GM11168 (cell line): ENCODE results near the gene CCND2.

Source experiments
- in situ Hi-C: fragments of 300-500 bp; cut with MboI; formaldehyde crosslinking; loops from one replicate; pipeline ENCODE4 v1.12.0; 2022; ENCODE audit warnings: low sequenced_read_pairs; ENCODE audit not compliant: unreplicated experiment

CCND2 gene

DNA sequence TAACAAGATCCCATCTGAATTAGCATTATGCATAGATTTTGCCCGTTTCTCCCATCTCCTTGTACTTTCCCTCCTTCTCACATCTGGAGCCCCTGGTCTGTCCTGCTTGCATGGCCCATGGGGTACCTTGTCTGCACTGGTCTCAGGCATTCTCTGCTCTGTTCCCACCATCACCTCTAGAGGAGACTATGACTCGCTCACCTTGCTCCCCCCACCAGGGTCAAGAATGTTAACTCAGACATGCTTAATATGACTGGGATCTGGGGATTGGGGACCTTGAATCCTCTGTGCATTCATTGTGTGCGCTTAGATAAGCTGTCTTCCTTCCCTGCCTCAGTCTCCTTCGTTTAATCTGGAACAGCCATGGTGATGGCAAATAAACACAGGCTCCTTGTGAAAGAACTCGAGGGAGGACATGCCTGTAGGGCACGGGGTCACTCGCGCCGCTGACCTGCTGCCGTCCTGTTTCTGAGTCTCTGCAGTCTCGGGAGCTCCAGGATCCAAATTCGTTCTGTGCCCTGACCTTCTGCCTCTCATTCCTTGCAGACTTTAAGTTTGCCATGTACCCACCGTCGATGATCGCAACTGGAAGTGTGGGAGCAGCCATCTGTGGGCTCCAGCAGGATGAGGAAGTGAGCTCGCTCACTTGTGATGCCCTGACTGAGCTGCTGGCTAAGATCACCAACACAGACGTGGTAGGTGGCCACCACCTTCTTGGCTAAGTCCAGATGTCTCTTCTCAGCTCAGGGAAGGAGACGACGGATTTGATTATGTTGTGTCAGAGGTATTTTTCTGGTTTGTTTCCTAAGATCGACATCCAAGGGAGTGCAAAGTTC lies 15.0 kb downstream of the CCND2 start:
- in situ Hi-C loops = loop anchor here (5.0 kb wide), 1 partner anchor 406 kb away; no protein-coding TSS in a partner anchor

GRCh38 chr12:4289231-4289878 lies 15.8 kb downstream of the CCND2 start:
- in situ Hi-C loops = loop anchor here (5.0 kb wide), 1 partner anchor 407 kb away; no protein-coding TSS in a partner anchor

GRCh38 chr12:4289998-4290790 lies 16.6 kb downstream of the CCND2 start:
- in situ Hi-C loops = loop anchor here (5.0 kb wide), 1 partner anchor 408 kb away; no protein-coding TSS in a partner anchor

DNA sequence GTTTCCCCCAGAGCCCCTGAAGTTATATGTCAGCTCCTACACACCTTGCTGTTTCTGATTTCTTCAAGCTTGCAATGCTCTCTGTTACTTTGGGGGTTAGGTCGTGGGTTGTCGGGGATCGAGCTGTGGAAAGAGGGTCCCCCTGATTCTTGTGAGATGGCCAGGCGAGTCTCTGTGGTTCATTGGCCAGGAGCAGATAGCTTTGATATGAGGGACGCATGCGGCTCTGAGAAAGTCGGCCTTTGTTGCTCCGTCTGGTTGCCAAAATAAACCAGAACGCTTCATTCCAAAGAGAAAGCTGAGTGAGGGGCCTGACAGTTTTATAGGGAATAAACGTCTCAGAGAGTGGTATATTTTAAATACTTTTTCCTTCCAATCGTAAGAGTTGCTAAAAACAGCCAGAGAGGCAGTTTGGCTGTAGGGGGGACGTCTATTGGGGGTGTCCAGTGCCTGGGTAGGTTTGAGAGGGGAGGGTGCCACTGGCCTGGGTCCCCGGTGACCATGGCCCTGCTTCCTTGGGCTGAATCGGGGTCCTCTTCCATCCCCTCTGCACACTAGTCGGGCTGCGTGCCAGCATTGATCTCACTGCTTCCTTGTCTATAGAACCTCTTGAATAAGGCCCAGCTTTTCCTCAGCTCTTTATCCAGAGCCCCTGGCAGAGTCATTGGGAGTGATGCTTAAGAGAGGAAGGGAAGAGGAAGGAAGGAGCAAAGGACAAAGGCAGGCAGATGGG lies 18.9 kb downstream of the CCND2 start:
- in situ Hi-C loops = no loop called here

GRCh38 chr12:4293299-4293965 lies 19.9 kb downstream of the CCND2 start:
- in situ Hi-C loops = no loop called here

DNA sequence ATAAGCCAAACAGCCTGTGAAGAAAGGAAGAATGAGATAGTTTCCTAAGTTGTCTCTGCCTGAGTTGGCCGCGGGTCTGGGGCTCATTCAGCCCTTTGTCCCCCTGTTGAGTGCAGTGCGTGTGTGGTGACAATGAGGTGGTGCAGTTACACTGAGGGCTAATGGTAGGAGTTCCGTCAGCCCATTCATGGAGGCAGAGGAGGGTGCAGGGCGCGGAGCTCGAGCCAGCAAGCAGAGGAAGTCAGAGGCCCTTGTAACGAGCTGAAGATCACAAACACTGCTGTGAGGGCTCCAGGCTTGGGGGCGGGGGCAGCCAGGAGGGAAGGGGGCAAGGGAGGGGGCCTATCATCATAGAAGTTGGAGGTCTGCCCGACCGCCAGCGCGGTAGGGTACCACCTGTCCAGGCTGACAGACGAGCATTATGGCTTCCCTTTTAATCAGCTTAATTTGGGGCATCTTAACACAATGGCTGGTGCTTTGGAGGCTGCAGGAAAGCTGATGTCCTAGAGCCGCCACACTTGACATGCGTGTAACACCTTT lies 20.5 kb downstream of the CCND2 start:
- in situ Hi-C loops = no loop called here

- in situ Hi-C loops = no loop called here
Measured at GRCh38 chr12:4296751-4297150, 23.2 kb downstream of the CCND2 start.

- in situ Hi-C loops = no loop called here
Measured at GRCh38 chr12:4297617-4298016, 24.1 kb downstream of the CCND2 start.

GRCh38 chr12:4300883-4301282 lies 27.3 kb downstream of the CCND2 start:
- in situ Hi-C loops = no loop called here

DNA sequence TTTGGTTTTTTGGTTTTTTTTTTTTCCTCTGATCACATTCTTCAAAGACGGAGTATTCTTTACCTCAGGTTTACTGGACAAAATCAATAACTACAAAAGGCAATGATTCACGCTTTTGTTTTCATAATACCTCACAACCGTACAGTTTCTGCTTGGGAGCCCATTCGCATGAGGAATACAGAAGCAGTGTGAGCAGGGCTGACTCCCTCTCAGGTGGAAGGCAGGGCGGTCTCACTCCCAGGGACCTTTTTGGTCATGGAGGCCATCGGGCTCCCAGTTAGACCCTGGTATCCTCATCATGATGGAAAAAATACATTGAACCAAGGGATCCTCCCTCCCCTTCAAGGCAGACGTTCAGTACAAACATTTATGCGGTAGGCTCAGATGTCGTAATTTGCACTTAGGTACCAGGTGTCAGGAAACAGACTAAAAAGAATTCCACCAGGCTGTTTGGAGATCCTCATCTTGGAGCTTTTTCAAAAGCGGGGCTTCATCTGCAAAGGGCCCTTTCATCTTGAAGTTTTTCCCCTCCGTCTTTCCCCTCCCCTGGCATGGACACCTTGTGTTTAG lies 28.5 kb downstream of the CCND2 start:
- in situ Hi-C loops = no loop called here

- in situ Hi-C loops = no loop called here
Measured at GRCh38 chr12:4302881-4303280, 29.3 kb downstream of the CCND2 start.

GRCh38 chr12:4303750-4304149 lies 30.2 kb downstream of the CCND2 start:
- in situ Hi-C loops = no loop called here

- in situ Hi-C loops = no loop called here
Measured at GRCh38 chr12:4307593-4308333, 34.2 kb downstream of the CCND2 start.

DNA sequence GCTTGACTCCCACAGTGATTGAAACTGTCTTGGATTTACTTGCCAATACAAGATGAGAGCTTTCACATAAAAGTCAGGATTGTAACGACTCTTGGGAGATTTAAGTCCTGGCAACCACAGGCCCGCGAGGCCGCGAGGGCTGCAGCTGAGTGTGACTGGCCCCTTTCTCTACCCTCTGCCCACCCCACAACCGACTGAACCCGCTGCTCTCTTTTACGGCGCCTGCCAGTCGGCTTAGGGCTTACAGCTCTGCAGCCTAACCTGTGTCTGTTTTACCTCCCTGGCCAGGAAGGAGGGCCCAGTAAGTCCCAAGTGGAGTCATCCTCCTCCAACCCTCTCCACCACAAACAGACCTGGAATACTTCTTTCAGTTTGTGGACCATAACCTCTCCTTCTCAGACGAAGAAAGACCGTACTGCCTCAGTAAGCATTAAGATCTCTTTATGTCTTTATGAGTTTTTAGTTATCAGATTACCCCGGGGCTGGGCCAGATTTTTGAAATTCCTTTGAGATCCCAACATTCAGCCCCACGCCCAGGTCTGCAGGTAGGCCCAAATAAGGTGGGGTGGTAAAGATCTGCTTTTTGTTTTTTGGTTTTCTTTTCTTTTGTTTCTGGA lies 34.9 kb downstream of the CCND2 start:
- in situ Hi-C loops = no loop called here

- in situ Hi-C loops = no loop called here
Measured at GRCh38 chr12:4311776-4312175, 38.2 kb downstream of the CCND2 start.

- in situ Hi-C loops = no loop called here
Measured at GRCh38 chr12:4312251-4312650, 38.7 kb downstream of the CCND2 start.

- in situ Hi-C loops = no loop called here
Measured at GRCh38 chr12:4320497-4320852, 46.9 kb downstream of the CCND2 start.
